Activated T-cell treated with anti-CD3 and anti-CD28 coated beads, Interleukin-2, amount 50 U/mL, for 72 hours (primary cell): ENCODE measurements around the gene PPP1R12C. TPM values are rescaled to one million over a fixed set of nuclear protein-coding genes. Genes with fewer than 3 reads are reported as not detected.
"Not testable (repeated sequence)": the region's sequence is repeated elsewhere in the genome, so short reads cannot be mapped to it uniquely, and the experiment has no call there.

Experiments
- ATAC-seq, 2 donors: fragments of 150-1000 bp; cut with Tn5 transposase; replicated peaks in 1 of 2; 2 replicates each; pipeline ENCODE4 v1.10.0; 2021; ENCODE audit warnings: moderate library complexity in 2 of 2, mild to moderate bottlenecking in 1 of 2
- DNase-seq, 2 donors: peaks; one replicate each; pipeline ENCODE4 v3.0.0; 2021 to 2022; ENCODE audit warnings: mixed read lengths in 1 of 2
- H3K27ac Mint-ChIP-seq: one replicate; pipeline ENCODE4 v1.8.0; 2022; ENCODE audit warnings: mild to moderate bottlenecking, moderate library complexity, mixed read lengths
- H3K27me3 Mint-ChIP-seq: one replicate; pipeline ENCODE4 v1.8.0; 2022; ENCODE audit warnings: low read depth, mixed read lengths
- H3K36me3 Mint-ChIP-seq, 2 donors: one replicate each; pipeline ENCODE4 v1.8.0; 2022; ENCODE audit warnings: mixed read lengths in 2 of 2, mild to moderate bottlenecking in 1 of 2; ENCODE audit not compliant: insufficient read depth in 2 of 2
- H3K4me1 Mint-ChIP-seq: one replicate; pipeline ENCODE4 v1.8.0; 2022; ENCODE audit warnings: low read depth, mixed read lengths
- H3K4me3 Mint-ChIP-seq, 2 donors: one replicate each; pipeline ENCODE4 v1.8.0; 2022; ENCODE audit warnings: mild to moderate bottlenecking in 2 of 2, mixed read lengths in 2 of 2, moderate library complexity in 2 of 2
- H3K9me3 Mint-ChIP-seq, 2 donors: one replicate each; pipeline ENCODE4 v1.8.0; 2022; ENCODE audit warnings: mixed read lengths in 2 of 2
- total RNA-seq, 2 donors: library from RNA; stranded (reverse); gene quantifications; one replicate each; pipeline ENCODE4 v1.2.3, GENCODE V29; 2022

Gene PPP1R12C
- total RNA-seq, 2 donors from 2014 or later, result 65.7 to 71.6 TPM

- H3K4me1 Mint-ChIP-seq, result peaks cover 17% of the 10 kb centered on the region
- ATAC-seq (peak; percentile 100), DNase-seq (peak; percentile 98 to 99)
- H3K27me3 Mint-ChIP-seq, result peaks cover 21% of the 10 kb centered on the region
- peaks cover 0 to 6% of the 10 kb centered on the region in 2 donors for H3K36me3 Mint-ChIP-seq
- H3K9me3 Mint-ChIP-seq, result no peaks in the 10 kb centered on the region
- peak within 1 kb of the TSS; percentile 48 for H3K27ac Mint-ChIP-seq
- H3K4me3 Mint-ChIP-seq, result peak within 1 kb of the TSS; percentile 86 to 90
These were observed 54.5 kb downstream of the PPP1R12C start, which contains the start of gene RDH13 for GRCh38 chr19:55062735-55063491. TSS of gene RDH13 (minus strand) at chr19:55063148. CDS start at chr19:55063032, 116 bp downstream.

DNA sequence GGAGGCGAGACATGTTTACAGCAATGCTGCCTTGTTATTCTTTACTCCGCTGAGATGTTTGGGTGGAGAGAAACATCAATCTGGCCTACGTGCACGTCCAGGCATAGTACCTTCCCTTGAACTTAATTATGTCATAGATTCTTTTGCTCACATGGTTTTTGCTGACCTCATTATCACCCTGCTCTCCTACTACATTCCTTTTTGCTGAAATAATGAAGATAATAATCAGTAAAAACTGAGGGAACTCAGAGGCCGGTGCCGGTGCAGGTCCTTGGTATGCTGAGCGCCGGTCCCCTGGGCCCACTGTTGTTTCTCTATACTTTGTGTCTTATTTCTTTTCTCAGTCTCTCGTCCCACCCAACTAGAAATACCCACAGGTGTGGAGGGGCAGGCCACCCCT is 57.1 kb downstream of the PPP1R12C start:
- H3K27ac Mint-ChIP-seq, H3K27me3 Mint-ChIP-seq, DNase-seq, ATAC-seq, H3K4me3 Mint-ChIP-seq, H3K9me3 Mint-ChIP-seq: not testable (repeated sequence)
- H3K36me3 Mint-ChIP-seq, result peaks cover 0 to 11% of the 10 kb centered on the region in 2 donors
- H3K4me1 Mint-ChIP-seq, result peaks cover 17% of the 10 kb centered on the region

DNA sequence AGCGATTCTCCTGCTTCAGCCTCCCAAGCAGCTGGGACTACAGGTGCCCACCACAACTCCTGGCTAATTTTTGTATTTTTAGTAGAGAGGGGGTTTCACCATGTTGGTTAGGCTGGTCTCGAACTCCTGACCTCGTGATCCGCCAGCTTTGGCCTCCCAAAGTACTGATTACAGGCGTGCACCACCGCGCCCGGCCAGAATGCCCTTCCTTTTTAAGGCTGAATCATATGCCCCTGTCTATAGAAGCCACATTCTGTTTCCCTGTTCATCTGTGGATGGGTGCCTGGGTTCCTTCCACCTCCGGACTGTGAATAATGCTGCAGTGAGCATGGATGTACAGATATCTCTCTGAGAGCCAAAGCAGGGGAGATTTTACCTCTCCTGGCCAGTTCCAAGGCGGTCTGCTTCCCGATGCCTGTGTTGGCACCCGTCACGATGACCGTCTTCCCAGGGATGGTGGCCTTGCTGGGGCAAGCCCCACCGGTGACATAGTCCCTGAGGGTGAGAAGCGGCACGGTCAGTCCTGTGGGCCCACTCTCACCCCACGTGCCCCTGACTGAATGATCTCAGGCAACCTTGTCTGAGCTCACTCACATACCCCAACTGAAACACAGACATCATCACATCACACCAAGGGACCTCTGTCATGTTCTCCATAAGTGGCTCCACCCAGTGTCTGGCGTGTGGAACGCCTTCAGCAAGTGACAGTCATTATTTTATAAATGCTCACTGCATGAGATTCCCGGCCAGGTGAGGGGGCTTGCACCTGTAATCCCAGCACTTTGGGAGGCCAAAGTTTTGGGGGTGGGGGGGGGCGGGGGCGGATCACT is 58.4 kb downstream of the PPP1R12C start:
- Mint-ChIP-seq H3K4me1 (peaks cover 17% of the 10 kb centered on the region), H3K4me3 (no peak overlapping the region), H3K27me3 (no peaks in the 10 kb centered on the region), H3K27ac (no peak overlapping the region), H3K36me3 (peaks cover under 1 to 14% of the 10 kb centered on the region in 2 donors), H3K9me3 (no peaks in the 10 kb centered on the region)
- DNase-seq, result no peak
- ATAC-seq, result no peak

DNA sequence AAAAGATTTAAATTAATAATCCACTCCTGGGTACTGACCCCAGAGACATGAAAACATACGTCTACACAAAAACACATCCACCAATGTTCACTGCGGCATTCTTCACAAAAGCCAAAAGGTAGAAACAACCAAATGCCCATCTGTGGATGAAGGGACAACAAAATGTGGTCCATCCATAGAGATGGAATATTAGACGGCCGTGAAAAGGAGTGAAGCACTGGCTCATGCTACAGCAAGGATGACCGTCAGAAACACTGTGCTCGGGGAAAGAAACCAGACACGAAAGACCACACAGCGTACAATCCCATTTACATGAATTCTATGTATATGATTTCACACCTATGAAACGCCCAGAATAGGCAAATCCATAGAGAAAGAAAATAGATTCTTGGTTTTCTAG is 60.6 kb downstream of the PPP1R12C start:
- Mint-ChIP-seq H3K36me3 (peaks cover 3 to 19% of the 10 kb centered on the region in 2 donors), H3K27ac (no peak overlapping the region), H3K9me3 (no peaks in the 10 kb centered on the region), H3K4me1 (peaks cover 10% of the 10 kb centered on the region), H3K27me3 (no peaks in the 10 kb centered on the region), H3K4me3 (no peak overlapping the region)
- DNase-seq (no peak), ATAC-seq (no peak)

DNA sequence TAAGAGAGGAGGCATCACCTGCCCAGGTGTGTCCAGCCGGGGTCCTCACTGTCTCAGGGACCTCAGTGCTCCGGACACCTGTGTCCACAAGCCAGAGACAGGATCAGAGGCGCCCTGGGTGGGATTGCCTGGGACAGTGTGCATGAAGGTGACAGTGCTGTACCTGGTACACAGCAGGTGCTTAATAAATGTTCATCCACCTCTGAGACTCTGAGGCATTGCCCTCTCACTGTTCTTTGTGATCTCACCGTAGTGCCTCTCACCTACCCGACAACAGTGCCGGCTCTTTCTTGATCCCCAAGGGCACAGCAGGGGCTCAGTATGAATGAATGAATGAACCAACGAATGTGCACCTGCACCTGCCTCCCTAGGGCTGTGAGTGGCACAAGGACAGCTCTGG is 63.7 kb downstream of the PPP1R12C start:
- peaks cover 3 to 19% of the 10 kb centered on the region in 2 donors for H3K36me3 Mint-ChIP-seq
- no peak for ATAC-seq
- no peaks in the 10 kb centered on the region for H3K27me3 Mint-ChIP-seq

DNA sequence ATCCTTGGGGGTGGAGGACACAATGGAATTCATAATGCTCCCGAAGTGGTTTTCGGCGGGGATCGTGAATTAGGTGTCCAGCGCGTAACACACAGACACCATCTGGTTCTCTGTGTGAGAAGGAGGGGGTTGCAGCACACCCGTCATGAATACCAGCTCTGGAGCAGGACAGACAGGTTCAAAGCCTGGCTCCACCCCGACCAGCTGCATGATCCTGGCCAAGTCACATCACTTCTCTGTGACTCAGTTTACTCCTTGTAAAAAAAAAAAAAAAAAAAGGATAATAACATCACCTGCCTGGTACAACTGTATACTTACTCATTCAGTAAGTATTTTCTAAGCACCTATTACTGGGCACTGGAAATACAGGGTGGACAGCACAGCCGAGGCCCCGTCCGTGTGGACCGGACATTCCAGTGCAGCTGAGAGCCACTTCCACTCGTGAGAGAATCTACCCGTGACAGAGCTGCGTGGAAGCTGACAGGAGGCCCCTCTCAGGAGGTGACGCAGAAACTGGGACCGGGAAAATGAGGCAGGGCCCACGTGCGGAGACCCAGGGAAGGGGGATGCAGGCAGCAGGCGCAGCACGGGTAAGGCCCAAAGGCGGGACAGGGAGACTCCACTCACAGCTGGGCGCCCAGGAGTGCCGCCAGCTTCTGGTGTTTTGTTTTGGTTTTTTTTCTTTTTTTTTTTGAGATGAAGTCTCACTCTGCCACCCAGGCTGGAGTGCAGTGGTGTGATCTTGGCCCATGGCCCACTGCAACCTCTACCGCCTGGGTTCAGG is 66.5 kb downstream of the PPP1R12C start:
- H3K4me3 Mint-ChIP-seq, result no peak overlapping the region
- H3K9me3 Mint-ChIP-seq, result no peaks in the 10 kb centered on the region
- no peak for DNase-seq
- no peaks in the 10 kb centered on the region for H3K27me3 Mint-ChIP-seq
- no peak overlapping the region for H3K27ac Mint-ChIP-seq
- peaks cover 3 to 9% of the 10 kb centered on the region in 2 donors for H3K36me3 Mint-ChIP-seq
- H3K4me1 Mint-ChIP-seq, result no peaks in the 10 kb centered on the region
- ATAC-seq, result no peak

More for the DNA sequence above, 63.7 kb downstream of the PPP1R12C start:
- Mint-ChIP-seq H3K4me3 (no peak overlapping the region), H3K9me3 (no peaks in the 10 kb centered on the region), H3K27ac (no peak overlapping the region), H3K4me1 (no peaks in the 10 kb centered on the region)
- DNase-seq, result no peak

GRCh38 chr19:55048446-55048845 is 69.0 kb downstream of the PPP1R12C start:
- peaks cover 0 to 5% of the 10 kb centered on the region in 2 donors for H3K36me3 Mint-ChIP-seq
- no peaks in the 10 kb centered on the region for H3K4me1 Mint-ChIP-seq
- no peak for DNase-seq
- no peak overlapping the region for H3K27ac Mint-ChIP-seq
- H3K4me3 Mint-ChIP-seq, result no peak overlapping the region
- H3K9me3 Mint-ChIP-seq, result no peaks in the 10 kb centered on the region
- no peak for ATAC-seq
- H3K27me3 Mint-ChIP-seq, result no peaks in the 10 kb centered on the region

DNA sequence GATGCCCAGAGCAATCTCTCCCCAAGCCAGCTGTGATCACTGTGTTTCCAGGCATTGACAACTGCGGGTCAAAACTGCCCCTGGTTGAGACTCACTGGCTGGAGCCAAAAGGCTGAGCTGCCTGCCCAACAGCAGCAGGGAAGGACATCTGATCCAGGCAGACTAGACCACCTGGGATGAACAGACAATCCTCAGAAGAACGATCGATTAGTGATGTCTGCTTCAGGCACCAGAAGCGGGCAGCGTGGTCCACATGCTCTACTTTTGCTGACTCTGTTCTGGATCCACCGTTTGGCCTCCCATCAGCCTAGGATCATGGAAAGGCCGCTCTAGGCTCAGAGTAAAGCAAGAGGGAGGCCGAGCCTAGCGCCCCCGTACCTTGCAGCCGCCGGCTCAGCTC is 69.5 kb downstream of the PPP1R12C start:
- Mint-ChIP-seq H3K9me3 (no peaks in the 10 kb centered on the region), H3K27me3 (no peaks in the 10 kb centered on the region), H3K4me1 (no peaks in the 10 kb centered on the region), H3K36me3 (peaks cover 0 to under 1% of the 10 kb centered on the region in 2 donors), H3K27ac (no peak overlapping the region), H3K4me3 (no peak overlapping the region)
- ATAC-seq (no peak), DNase-seq (no peak)

GRCh38 chr19:55046975-55047622 is 70.3 kb downstream of the PPP1R12C start:
- H3K36me3 Mint-ChIP-seq, result no peaks in the 10 kb centered on the region

GRCh38 chr19:55044771-55045716 is 72.4 kb downstream of the PPP1R12C start:
- Mint-ChIP-seq H3K27me3 (no peaks in the 10 kb centered on the region), H3K4me3 (no peak overlapping the region), H3K36me3 (no peaks in the 10 kb centered on the region), H3K9me3 (no peaks in the 10 kb centered on the region), H3K4me1 (peaks cover 19% of the 10 kb centered on the region), H3K27ac (no peak overlapping the region)
- ATAC-seq, result no peak
- DNase-seq, result no peak

More at GRCh38 chr19:55046975-55047622, 70.3 kb downstream of the PPP1R12C start:
- H3K4me1 Mint-ChIP-seq, result peaks cover 8% of the 10 kb centered on the region
- H3K27ac Mint-ChIP-seq, result no peak overlapping the region
- H3K27me3 Mint-ChIP-seq, result no peaks in the 10 kb centered on the region
- no peak overlapping the region for H3K4me3 Mint-ChIP-seq
- no peak for ATAC-seq
- H3K9me3 Mint-ChIP-seq, result no peaks in the 10 kb centered on the region
- DNase-seq, result no peak

DNA sequence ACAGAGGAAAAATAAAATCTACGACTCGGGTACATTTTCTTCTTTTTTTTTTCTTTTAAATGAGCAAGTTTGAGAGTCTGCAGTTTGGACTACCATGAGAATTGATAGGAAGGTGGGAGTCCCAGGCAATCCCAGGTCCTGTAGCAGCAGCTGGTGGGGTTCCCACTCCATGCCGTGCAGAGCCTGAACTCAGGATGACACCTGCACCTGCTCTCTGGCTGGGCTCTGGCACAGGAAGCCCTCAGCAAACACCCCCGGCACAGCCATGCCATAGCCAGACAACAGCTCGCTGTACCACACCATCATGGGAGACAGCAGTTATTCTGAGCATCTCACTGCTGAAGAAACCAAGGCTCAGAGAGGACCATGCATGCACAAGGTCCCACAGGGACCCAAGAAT is 73.2 kb downstream of the PPP1R12C start:
- no peak overlapping the region for H3K27ac Mint-ChIP-seq
- peaks cover 19% of the 10 kb centered on the region for H3K4me1 Mint-ChIP-seq
- ATAC-seq, result no peak
- no peak for DNase-seq
- H3K4me3 Mint-ChIP-seq, result no peak overlapping the region
- H3K9me3 Mint-ChIP-seq, result no peaks in the 10 kb centered on the region
- H3K36me3 Mint-ChIP-seq, result no peaks in the 10 kb centered on the region
- no peaks in the 10 kb centered on the region for H3K27me3 Mint-ChIP-seq
